Esophagus squamous epithelium (tissue), 4 donors: ENCODE measurements around the gene EEPD1.

Source experiments
- POLR2A ChIP-seq, 4 donors: fragments of 450-650 bp; IDR thresholded peaks; one replicate each; pipeline ENCODE4 v1.6.1; 2017; ENCODE audit warnings: antibody characterized with exemption in 4 of 4, mild to moderate bottlenecking in 4 of 4, moderate library complexity in 3 of 4
- TF ChIP-seq, protein P1 (sequence below), 6 experiments: fragments of 450-650 bp in 4 of 6; fragments of 200-600 bp in 2 of 6; sonication (generic) in 2 of 6; IDR thresholded peaks; one replicate each; pipeline ENCODE4 v1.5.1; 2016 to 2019; ENCODE audit warnings: antibody characterized with exemption in 6 of 6, mild to moderate bottlenecking in 4 of 6, moderate library complexity in 4 of 6

- TF ChIP-seq, protein P1, sequence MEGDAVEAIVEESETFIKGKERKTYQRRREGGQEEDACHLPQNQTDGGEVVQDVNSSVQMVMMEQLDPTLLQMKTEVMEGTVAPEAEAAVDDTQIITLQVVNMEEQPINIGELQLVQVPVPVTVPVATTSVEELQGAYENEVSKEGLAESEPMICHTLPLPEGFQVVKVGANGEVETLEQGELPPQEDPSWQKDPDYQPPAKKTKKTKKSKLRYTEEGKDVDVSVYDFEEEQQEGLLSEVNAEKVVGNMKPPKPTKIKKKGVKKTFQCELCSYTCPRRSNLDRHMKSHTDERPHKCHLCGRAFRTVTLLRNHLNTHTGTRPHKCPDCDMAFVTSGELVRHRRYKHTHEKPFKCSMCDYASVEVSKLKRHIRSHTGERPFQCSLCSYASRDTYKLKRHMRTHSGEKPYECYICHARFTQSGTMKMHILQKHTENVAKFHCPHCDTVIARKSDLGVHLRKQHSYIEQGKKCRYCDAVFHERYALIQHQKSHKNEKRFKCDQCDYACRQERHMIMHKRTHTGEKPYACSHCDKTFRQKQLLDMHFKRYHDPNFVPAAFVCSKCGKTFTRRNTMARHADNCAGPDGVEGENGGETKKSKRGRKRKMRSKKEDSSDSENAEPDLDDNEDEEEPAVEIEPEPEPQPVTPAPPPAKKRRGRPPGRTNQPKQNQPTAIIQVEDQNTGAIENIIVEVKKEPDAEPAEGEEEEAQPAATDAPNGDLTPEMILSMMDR (IDR thresholded peaks at IDR 0.05) = no peak
- TF ChIP-seq POLR2A (IDR thresholded peaks at IDR 0.05) = no peak
Measured at GRCh38 chr7:36263095-36263484, 110.0 kb downstream of the EEPD1 start.
